GM19238 (cell line): ENCODE measurements around the gene TSPAN3.

Experiments used
- DNase-seq: peaks from one replicate; pipeline ENCODE4 v3.0.0; 2011; ENCODE audit warnings: low spot score; ENCODE audit not compliant: insufficient read length

TSPAN3 gene

DNA sequence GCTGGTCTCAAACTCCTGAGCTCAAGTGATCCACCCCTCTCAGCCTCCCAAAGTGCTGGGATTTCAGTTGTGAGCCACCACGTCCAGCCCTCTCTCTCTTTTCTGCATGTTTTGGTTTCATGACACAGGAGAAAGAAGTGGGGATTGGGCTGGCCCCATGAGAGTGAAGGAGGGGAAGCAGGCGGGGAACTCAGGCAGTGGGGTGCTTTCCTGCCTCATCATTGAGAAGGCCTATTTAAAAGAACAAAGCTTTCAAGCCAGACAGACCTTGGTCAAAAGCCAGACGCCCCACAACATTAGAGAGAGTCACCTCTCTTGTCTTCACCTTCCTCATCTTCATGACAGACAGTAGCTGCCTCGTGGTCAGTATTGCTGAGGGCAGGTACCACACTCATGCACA is 60.1 kb downstream of the TSPAN3 start:
- no peak for DNase-seq

DNA sequence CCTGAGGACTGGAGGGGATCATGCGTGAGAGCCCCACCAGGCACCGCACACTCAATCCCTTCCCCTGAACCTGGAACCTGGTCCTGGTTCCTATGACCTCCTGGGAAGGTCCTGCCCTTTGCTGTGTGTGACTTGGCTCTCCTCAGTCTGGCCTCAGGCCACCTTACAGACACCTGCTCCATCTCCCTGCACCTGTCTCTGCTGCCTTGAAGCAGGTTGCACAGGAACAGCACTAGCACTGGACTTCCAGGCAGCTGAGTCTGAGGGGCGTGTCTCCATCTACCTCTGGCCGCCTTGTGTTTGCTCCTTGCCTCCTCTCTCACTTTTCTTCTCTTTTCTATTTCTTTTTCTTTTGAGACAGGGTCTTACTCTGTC is 60.6 kb downstream of the TSPAN3 start:
- no peak for DNase-seq

DNA sequence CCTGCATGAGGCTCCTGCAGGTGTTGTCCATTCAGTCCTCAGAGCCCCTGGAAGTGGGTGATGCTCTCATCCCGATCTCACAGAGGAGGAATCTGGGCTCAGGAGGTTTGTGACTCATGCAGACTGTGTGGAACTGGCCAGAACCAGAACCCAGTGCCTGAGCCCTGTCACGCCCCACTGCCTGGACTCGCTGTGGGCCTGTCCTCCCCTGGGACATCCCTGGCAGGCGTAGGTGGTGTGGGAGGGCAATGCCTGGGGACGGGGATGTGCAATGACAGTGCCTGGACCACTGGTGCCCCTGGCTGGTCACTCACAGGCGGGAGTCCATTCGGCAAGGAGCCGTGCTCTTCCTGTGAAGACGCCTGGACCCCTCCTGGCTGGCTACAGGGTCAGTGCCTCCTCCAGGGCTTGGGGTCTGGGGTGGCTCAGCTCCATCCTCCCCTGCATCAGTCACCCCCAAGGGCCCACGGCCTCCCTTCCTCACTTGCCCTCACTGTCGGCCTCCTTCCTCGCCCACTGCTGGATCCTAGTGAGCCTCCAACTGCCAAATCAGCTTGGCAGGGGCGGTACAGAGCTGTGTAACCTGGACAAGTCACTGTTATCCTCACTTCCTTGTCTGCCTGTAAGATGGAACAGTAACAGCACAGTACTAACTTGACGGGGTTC is 61.1 kb downstream of the TSPAN3 start:
- DNase-seq: no peak

DNA sequence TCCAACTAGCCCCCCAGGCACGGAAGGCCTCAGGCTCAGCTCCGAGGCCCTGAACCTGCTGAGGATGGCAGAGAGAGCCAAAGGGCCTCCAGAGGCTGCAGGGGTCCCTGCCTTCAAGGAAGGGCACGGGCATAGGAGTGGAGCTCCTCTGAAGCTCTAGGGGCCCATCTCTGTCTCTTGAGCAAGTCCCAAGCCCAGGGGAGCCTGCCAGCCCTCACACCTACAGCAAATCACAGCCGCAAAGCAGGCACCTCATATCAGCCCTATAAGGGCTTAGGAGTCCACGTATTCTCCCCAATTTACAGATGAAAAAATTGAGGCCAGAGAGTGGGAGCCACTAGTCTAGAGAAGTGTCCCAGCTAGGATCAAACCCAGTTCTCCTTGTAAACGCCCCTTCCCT is 61.7 kb downstream of the TSPAN3 start:
- DNase-seq: no peak

DNA sequence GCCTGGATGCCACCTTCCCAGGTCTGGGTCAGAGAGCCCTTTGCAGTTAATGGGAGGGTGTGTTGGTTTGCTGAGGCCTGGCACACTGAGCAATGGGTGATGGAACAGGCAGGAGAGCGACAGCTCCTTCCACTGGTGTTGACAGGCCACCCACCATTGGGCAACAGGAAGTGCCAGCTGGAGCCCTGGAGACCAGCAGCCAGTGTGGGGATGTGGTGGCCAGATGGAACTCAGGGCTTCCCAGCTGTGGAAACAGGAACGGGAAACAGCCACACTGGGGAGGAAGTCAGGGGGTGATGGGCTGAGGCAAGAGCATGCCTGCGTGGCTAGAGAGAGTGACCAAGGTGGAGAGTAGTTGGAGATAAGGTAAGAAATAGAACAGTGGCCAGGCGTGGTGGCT is 66.7 kb downstream of the TSPAN3 start:
- DNase-seq: no peak

DNA sequence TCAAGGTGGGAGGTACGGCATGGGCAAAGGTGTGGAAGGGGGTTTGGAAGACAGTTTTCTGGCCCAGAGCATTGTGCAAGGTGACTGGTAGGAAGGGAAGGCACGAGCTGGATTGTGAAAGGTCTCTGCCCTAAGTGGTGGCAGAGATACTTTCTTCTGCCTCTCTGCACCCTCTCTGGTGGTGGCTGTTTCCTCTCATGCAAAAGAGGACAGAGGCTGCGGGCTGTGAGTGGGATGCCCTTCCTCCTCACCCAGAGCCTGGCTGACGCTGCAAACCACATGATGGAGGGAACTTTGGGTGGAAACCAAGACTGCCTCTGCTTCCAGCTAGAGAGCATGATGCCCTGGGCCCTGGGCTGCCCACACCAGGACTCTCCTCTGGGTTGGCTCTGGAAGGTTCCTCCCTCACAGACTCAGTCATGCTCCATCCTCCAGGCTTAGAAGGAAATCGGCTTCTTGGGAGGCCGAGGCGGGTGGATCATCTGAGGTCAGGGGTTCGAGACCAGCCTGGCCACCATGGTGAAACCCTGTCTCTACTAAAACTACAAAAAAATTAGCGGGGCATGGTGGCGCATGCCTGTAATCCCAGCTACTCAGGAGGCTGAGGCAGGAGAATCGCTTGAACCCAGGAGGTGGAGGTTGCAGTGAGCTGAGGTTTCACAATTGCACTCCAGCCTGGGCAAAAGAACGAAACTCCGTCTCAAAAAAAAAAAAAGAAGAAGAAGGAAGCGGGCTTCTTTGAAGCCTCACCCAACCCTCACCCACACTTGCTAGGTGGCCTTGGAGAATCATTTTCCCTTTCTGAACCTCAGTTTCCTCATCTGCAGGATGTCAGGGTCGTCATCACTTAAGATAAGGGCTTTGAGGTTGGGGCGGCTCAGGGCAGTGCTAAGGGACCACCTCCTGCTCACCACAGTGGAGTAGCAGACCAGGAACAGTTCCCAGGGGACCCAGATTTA is 67.7 kb downstream of the TSPAN3 start:
- DNase-seq: no peak

DNA sequence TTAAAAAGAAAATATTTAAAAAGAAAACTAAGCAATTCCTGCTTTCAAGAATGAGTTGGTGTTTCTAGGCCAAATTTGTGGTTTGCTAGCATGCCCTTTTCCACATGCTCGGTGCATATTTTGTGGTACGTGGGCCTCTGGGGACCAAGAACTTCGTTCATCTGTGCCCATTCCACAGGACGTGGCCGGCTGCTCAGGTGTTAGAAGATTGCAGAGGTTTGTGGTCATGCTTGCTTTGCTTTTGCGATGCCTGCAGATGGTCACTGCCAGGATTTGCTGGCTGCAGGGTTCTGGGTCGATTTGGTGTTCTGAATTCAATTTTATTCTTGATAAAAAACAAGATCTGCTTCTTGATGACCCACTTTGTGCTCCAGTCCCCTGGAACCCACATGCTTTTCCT is 68.5 kb downstream of the TSPAN3 start:
- DNase-seq: no peak

DNA sequence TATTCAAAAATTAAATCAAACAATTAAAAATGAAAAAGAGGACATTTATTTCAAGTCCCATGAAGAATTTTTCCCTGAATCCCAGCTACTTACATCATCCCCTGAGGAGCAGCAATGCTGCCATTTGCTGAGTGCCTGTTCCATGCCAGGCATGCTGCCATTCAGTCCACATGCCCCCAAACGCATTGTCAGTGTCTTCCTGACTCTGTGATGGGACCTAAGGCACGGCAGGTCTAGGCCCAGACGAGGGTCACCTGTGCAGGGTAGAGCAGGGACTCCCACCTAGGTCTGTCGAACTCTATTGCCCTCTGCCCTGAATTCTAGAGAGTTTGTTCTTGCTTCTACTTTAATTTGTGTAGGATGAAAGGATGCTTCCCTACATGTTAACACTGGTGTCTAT is 68.9 kb downstream of the TSPAN3 start:
- DNase-seq: no peak

DNA sequence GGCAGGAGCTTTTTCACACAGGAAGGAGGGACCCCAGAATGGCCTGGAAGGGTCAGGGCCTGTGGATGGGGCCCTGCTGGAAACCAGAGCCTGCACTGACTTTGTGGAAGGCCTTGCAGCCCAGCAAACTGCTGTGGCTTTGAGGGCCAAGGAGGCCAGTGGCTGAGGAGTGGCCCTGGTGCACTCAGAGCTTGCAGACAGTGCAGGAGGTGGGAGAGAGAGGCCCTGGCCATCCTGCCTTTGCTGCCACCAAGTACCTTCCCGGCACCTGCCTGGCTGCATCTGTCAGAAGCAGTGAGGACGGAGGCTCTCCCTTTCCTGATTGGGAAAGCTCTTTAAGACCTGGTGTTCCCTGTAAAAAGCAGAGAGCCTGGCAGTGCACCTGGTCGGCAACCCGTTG is 69.6 kb downstream of the TSPAN3 start:
- no peak for DNase-seq

DNA sequence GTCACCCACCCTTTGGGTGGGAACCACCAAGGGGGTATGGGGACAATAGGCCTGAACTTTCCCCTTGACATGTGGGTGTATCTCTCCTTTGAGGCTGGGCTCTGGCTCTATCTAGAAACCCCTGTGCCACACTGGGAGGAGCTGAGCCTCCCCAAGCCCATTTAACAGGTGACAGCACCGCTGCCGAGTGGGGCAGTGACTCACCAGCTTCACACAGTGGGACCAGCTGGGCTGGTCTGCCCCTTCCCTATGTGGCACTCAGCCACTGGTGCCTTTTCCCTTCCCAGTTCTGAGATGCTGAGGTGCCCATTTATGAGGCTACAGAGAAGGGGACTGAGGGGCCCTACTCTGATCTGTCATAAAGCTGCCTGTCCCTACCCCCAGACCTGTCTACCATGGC is 70.9 kb downstream of the TSPAN3 start:
- DNase-seq: no peak

DNA sequence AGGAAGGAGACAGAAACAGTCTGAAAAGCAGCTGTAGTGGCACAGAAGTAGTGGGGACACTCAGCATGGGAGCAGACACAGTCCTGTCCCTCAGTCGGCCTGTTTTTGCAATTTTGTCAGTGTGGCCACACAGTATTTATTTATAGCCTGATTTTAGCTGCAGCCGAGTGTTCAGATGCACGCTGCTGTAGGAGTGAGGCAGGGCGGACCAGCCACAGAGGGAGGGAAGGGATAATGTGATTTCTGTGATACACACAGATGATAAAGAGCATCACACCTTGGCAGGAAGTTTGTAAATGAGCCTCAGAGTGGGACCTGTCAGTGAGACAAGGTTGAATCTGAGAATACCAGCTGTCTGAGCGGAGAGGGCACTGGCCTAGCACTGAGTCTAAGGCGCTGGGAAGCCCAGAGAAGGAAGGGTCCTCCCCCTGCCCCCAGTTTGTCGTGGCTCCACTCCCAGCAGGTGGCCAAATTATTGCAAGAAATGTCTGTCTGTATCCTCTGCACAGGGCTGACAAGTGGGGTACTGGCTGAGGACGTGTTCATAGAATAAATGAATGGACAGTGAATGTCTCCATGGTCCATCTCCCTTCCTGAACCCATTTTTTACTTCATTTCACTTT is 72.1 kb downstream of the TSPAN3 start:
- DNase-seq: no peak

DNA sequence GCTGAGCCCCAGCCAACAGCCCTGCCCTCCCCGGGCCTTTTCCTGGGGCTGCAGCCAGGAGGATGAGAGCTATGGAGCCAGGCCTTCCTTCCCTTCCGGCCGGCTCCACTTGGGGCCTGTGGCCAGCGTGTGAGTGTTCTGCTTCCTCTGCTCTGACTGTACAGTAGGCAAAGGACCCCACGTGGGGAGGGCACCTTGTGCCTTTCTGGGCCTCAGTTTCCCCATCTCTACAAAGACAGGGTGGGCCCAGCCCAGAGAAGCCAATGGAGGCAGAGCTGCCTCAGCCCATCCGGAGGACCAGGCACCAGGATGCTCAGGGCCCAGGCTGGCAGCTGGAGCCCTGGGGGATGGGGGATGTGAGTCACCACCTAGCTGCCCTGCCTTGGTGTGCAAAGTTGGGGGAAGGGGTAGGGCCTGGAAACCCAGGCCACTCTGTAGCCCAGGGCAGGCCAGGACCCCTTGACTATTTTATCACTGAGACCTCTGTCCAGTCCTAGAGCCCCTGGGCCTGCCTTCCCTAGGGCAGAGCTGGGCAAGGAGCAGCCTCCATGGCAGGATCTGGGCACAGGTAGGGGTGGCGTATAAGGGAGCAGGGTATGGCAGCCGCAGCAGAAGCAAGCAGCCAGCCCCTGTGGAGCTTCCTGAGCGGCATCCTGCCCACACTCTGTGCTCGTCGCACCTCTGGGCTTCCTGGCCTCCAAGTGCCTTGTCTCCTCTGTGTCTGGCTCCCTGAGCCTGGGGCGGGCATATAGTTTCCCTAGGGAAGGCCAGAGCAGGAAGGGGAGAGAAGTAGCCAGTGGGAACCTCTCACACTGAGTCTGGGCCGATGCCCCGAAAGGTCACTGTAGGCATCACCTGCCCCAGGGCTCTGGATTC is 74.1 kb downstream of the TSPAN3 start:
- no peak for DNase-seq

DNA sequence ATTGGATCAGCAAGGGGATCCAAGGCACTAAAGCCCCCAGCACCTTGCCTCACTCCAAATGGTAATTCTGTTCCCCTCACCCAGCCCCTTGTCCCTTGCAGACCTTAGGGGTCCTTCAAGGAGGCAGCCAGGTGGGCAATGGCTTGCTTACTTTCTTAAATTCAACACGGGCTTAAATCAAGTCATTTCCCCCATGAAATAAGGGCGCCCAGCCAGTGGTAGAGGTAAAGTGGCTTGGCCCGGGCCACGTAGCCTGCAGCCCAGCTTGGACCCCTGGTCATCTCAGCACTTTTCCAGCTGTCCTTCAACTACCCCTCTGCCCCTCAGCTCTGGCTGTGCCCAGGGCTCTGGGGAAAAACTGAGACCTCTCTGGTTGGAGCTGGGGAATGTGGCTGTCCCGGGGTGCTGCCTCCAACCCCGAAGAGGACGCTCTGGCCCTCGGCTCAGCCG is 74.8 kb downstream of the TSPAN3 start:
- no peak for DNase-seq

DNA sequence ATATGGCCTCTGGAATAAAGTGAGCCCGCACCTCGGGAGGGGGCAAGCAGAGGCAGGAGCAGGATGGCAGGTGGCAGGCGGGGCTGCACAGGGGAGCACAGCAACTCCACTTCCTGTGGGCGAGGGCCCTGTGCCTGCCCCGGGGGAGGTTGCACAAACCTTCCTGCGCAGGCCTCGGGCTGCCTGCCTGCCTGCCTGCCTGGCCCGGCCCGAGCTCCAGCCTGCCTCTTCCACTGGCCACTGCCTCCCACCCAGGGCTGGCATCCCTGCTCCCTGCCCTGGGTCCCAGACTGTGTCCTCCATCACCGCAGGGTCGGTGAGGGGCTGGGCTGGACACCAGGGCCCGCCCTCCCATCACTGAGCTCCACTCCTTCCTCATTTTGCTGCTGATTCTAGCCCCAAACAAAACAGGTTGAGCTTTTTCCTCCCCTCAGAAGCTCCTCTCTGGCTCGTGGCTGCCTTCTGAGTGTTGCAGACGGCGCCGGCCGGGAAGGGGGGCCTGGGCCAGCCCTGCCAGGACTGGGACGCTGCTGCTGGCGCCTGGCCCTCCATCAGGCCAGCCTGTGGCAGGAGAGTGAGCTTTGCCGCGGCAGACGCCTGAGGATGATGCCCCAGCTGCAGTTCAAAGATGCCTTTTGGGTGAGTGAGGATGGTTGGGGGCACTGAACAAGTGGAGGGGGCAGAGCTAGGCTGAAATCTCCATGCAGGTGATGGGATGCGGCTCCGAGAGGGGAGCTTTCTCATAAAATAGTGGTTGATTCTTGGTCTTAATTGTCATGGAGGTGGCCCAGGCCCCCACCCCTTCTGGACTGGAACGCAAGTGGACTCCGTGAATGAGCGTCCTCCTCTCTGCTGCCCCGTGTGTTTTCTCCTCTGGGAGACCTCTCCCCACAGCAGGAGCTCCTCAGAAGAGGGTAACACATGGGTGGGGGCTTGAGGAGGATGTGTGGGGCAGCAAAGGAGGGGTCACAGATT is 75.7 kb downstream of the TSPAN3 start, which contains the start of gene PSTPIP1:
PSTPIP1 (plus strand) TSS at position 156 of the 975 bp plus-strand sequence; CDS start at position 604, 448 bp downstream.
- DNase-seq: peak; percentile 58

DNA sequence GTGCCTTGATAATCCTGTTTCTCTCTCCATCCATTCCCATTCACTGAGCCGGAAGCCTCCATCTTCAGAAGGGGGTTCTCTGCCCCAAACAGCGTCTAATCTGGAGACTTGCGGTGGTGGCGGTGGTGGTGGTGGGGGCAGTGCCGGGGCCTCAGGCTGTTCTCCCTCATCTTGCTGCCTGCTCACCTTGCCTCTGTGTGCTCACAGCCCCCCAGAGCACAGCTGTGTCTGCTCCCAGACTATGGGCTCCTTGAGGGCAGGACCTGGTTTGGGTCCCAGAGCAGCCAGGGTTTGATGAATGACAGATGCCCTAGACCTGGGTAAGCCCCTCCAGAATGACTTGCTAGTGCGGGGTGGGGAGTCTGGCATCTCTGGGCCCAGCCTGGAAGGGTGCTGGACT is 76.4 kb downstream of the TSPAN3 start:
- DNase-seq: no peak

DNA sequence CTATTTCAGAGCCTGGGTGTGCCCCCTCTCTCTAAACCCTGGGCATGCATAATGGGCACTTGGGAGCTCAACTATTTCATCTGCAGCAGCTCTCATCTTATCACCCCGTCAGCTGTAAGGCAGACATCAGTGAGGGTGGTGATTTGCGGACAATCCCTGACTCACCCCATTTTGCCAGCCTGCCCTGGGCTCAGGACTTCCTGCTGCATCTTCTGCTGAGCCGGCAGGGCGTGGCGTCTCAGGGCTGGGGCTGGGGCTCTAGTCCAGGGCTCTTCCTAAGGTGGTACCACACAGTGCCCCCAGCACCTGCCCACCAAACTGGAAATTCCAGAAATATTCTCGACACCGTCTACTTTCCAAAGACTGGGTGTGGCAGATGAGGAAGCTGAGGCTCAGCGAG is 76.9 kb downstream of the TSPAN3 start:
- DNase-seq: no peak

DNA sequence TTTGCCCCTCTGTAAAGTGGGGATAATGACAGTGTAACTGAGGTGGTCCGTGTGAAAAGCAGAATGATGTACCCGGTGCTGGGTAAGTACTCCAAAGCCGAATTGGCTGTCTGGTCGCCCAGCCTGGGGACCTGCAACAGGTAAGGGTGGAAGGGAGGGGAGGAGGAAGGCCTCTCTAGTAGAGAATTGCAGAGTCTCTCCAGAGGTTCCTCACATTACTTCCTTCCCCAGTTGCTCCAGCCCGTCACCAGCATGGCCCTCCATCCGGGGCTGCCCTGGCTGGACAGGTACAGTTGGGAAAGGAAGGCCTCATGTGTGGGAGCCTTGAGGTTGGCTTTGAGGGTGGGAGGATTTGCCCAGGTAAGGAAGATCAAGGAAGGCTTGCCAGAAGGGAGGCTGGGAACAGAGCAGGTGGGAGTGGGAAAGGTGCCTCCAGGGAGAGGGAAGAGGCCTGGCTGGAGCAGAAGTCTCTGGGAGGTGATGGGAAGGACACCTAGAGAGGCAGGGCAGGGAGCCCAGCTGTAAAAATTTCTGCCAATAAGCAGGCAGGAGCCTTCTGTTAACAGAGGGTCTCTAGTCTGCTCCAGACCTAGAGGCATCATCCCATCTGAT is 77.7 kb downstream of the TSPAN3 start:
- DNase-seq: no peak

DNA sequence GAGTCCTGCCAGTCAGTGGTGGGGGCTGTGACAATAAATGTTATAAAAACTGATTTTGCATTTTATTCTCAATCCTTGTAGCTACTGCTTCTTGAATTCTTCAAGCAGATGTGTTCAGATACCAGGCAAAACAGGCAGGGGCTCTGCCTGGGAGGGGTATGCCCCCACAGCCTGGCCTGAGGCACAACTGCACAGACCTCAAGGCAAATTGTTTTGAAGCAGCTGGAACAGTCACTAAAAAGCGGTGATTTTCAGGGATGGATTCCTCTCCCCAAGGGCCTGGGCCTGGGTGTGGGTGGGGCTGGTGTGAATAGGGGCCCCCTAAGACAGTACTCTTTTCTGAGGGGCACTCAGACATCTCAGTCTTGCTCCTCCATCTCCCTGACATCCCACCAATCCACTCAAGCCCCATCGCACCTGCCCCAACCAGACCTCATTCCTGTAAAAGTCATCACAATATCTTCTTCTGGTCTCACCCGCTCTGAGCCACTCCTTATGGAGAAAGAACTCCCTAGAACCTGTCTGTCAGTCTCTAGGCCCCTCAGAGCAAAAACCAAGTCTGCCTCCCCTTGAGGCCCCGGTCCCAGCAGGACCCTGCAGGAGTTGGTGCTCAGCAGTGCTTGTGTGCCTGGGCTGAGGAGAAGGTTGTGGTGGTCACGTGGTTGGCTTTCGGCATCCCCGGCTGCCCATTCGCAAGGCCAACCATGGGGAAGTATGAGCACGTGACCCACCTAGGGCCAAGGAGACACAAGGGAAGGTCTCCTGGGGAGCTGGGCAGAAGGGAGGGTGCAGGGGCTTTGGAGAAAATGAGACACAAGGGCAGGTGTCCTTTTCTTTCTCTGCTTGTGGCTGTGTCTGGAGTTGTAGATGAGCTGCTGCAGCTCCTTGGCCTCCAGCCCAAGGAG is 78.9 kb downstream of the TSPAN3 start:
- no peak for DNase-seq
